Ramos (cell line): Measurements from ENCODE around the gene TFAP2B.

Experiments
- in situ Hi-C: fragments of 300-500 bp; cut with MboI; formaldehyde crosslinking; loops from one replicate; pipeline ENCODE4 v1.14.3; 2022; ENCODE audit warnings: low sequenced_read_pairs; ENCODE audit not compliant: unreplicated experiment

TFAP2B gene

GRCh38 chr6:50818673-50819072 lies at the start of gene TFAP2B:
Gene TFAP2B (plus strand): TSS chr6:50818871. CDS start chr6:50818892, 21 bp downstream.
- in situ Hi-C loops: loop anchor here (10.0 to 25.0 kb wide), 2 partner anchors 936 to 1194 kb away; no protein-coding TSS in a partner anchor

GRCh38 chr6:50778696-50779095 lies 40.0 kb upstream of the TFAP2B start:
- in situ Hi-C loops: no loop called here

- in situ Hi-C loops: no loop called here
Observed at GRCh38 chr6:50780382-50780781, 38.3 kb upstream of the TFAP2B start.

- in situ Hi-C loops: no loop called here
Observed at GRCh38 chr6:50785921-50786320, 32.8 kb upstream of the TFAP2B start.

- in situ Hi-C loops: no loop called here
Observed at GRCh38 chr6:50791900-50792508, 26.7 kb upstream of the TFAP2B start.

- in situ Hi-C loops: no loop called here
Observed at GRCh38 chr6:50792771-50793170, 25.9 kb upstream of the TFAP2B start.

GRCh38 chr6:50795574-50795973 lies 23.1 kb upstream of the TFAP2B start:
- in situ Hi-C loops: no loop called here

GRCh38 chr6:50804283-50804682 lies 14.4 kb upstream of the TFAP2B start:
- in situ Hi-C loops: loop anchor here (25.0 kb wide), 1 partner anchor 1208 kb away; no protein-coding TSS in a partner anchor

- in situ Hi-C loops: loop anchor here (25.0 kb wide), 1 partner anchor 1205 kb away; no protein-coding TSS in a partner anchor
Observed at GRCh38 chr6:50807035-50807434, 11.6 kb upstream of the TFAP2B start.

- in situ Hi-C loops: loop anchor here (10.0 to 25.0 kb wide), 2 partner anchors 939 to 1197 kb away; no protein-coding TSS in a partner anchor
Observed at GRCh38 chr6:50815436-50816114, 3.1 kb upstream of the TFAP2B start.

- in situ Hi-C loops: loop anchor here (10.0 to 25.0 kb wide), 2 partner anchors 939 to 1196 kb away; no protein-coding TSS in a partner anchor
Observed at GRCh38 chr6:50816115-50816675, 2.5 kb upstream of the TFAP2B start.

- in situ Hi-C loops: loop anchor here (10.0 to 25.0 kb wide), 2 partner anchors 938 to 1195 kb away; no protein-coding TSS in a partner anchor
Observed at GRCh38 chr6:50816947-50817645, 1.6 kb upstream of the TFAP2B start.

GRCh38 chr6:50817646-50817950 lies 1.1 kb upstream of the TFAP2B start:
- in situ Hi-C loops: loop anchor here (10.0 to 25.0 kb wide), 2 partner anchors 937 to 1195 kb away; no protein-coding TSS in a partner anchor

- in situ Hi-C loops: loop anchor here (10.0 to 25.0 kb wide), 2 partner anchors 937 to 1194 kb away; no protein-coding TSS in a partner anchor
Observed at GRCh38 chr6:50818020-50818419, 651 bp upstream of the TFAP2B start.

- in situ Hi-C loops: loop anchor here (10.0 to 25.0 kb wide), 2 partner anchors 935 to 1193 kb away; no protein-coding TSS in a partner anchor
Observed at GRCh38 chr6:50819466-50819903, 814 bp downstream of the TFAP2B start.

- in situ Hi-C loops: loop anchor here (10.0 to 25.0 kb wide), 2 partner anchors 935 to 1192 kb away; no protein-coding TSS in a partner anchor
Observed at GRCh38 chr6:50819904-50820868, 1.5 kb downstream of the TFAP2B start.

- in situ Hi-C loops: loop anchor here (25.0 kb wide), 1 partner anchor 1191 kb away; no protein-coding TSS in a partner anchor
Observed at GRCh38 chr6:50820869-50821264, 2.2 kb downstream of the TFAP2B start.

GRCh38 chr6:50821441-50822077 lies 2.9 kb downstream of the TFAP2B start:
- in situ Hi-C loops: loop anchor here (25.0 kb wide), 1 partner anchor 1191 kb away; no protein-coding TSS in a partner anchor
